HepG2 (cell line): Measurements from ENCODE around the gene HBQ1. TPM values are rescaled to one million over a fixed set of nuclear protein-coding genes. Genes with fewer than 3 reads are reported as not detected.

Experiments used
- CCDC6 ChIP-seq: sonication (generic); formaldehyde crosslinking; IDR thresholded peaks from 2 replicates; pipeline ENCODE4 v1.8.1; 2022; ENCODE audit warnings: mild to moderate bottlenecking, missing genetic modification reagents, moderate library complexity
- CENPBD1 ChIP-seq: sonication (generic); formaldehyde crosslinking; IDR thresholded peaks from 2 replicates; pipeline ENCODE4 v1.8.0; 2022; ENCODE audit warnings: missing genetic modification reagents, low read depth, mild to moderate bottlenecking, borderline replicate concordance
- IKZF5 ChIP-seq: IDR thresholded peaks from 2 replicates; pipeline ENCODE4 v1.6.1; 2018; ENCODE audit warnings: missing genetic modification reagents, mild to moderate bottlenecking, missing compliant biosample characterization
- IRF9 ChIP-seq: sonication (generic); formaldehyde crosslinking; IDR thresholded peaks from 2 replicates; pipeline ENCODE4 v1.8.0; 2022; ENCODE audit warnings: missing genetic modification reagents, mild to moderate bottlenecking, borderline replicate concordance
- MEF2D ChIP-seq: sonication (generic); formaldehyde crosslinking; IDR thresholded peaks from 2 replicates; pipeline ENCODE4 v1.5.1; 2020; ENCODE audit warnings: mild to moderate bottlenecking, missing genetic modification reagents
- RARG ChIP-seq: sonication (generic); formaldehyde crosslinking; IDR thresholded peaks from 2 replicates; pipeline ENCODE4 v1.4.0; 2020; ENCODE audit warnings: low read depth, mild to moderate bottlenecking, missing genetic modification reagents
- SMAD1 ChIP-seq: sonication (generic); formaldehyde crosslinking; IDR thresholded peaks from 2 replicates; pipeline ENCODE4 v1.4.0; 2020; ENCODE audit warnings: missing genetic modification reagents, low read depth, mild to moderate bottlenecking, borderline replicate concordance
- SP5 ChIP-seq: IDR thresholded peaks from 2 replicates; pipeline ENCODE4 v1.6.1; 2016; ENCODE audit warnings: low read depth, borderline replicate concordance
- TEAD2 ChIP-seq: sonication (generic); formaldehyde crosslinking; IDR thresholded peaks from 2 replicates; pipeline ENCODE4 v1.9.0; 2021; ENCODE audit warnings: missing genetic modification reagents
- THYN1 ChIP-seq: sonication (generic); formaldehyde crosslinking; IDR thresholded peaks from 2 replicates; pipeline ENCODE4 v1.8.1; 2023; ENCODE audit warnings: low read depth, mild to moderate bottlenecking, moderate library complexity, missing genetic modification reagents, borderline replicate concordance
- ZNF431 ChIP-seq: sonication (generic); formaldehyde crosslinking; IDR thresholded peaks from 2 replicates; pipeline ENCODE4 v1.9.0; 2022; ENCODE audit warnings: missing genetic modification reagents, low read depth, mild to moderate bottlenecking, borderline replicate concordance
- ZNF460 ChIP-seq: sonication (generic); formaldehyde crosslinking; IDR thresholded peaks from 2 replicates; pipeline ENCODE4 v1.5.1; 2020; ENCODE audit warnings: missing genetic modification reagents, mild to moderate bottlenecking, borderline replicate concordance
- ZNF547 ChIP-seq: sonication (generic); formaldehyde crosslinking; IDR thresholded peaks from 2 replicates; pipeline ENCODE4 v1.5.1; 2020; ENCODE audit warnings: mild to moderate bottlenecking, missing genetic modification reagents
- ZNF572 ChIP-seq: sonication (generic); formaldehyde crosslinking; IDR thresholded peaks from 2 replicates; pipeline ENCODE4 v1.5.1; 2020; ENCODE audit warnings: mild to moderate bottlenecking, missing genetic modification reagents
- ZNF609 ChIP-seq: sonication (generic); formaldehyde crosslinking; IDR thresholded peaks from 2 replicates; pipeline ENCODE4 v1.4.0; 2020; ENCODE audit warnings: mild to moderate bottlenecking, missing genetic modification reagents, borderline replicate concordance
- ZNF737 ChIP-seq: sonication (generic); formaldehyde crosslinking; IDR thresholded peaks from 2 replicates; pipeline ENCODE4 v1.5.0; 2020; ENCODE audit warnings: missing genetic modification reagents, mild to moderate bottlenecking, borderline replicate concordance
- polyA plus RNA-seq, 8 experiments: library from polyadenylated mRNA; depleted of rRNA in 3 of 8; stranded (reverse) in 7 of 8; unstranded in 1 of 8; fragments of >200 nt; fragmentation: Illumina TruSeq in 4 of 8; extraction: Trizol in 4 of 8; gene quantifications; 2 replicates each; pipeline versions ENCODE4 v1.2.1 to v1.2.3, GENCODE V29; 2011 to 2016; ENCODE audit warnings: low read depth in 4 of 8, missing spikeins in 1 of 8, mixed read lengths in 1 of 8; ENCODE audit not compliant: insufficient read depth in 1 of 8
- total RNA-seq, 5 experiments: library from RNA; depleted of rRNA; stranded (reverse); fragments of >200 nt; fragmentation: Illumina TruSeq; extraction: Trizol; gene quantifications; 2 replicates each; pipeline ENCODE4 v1.2.3, GENCODE V29; 2016; ENCODE audit warnings: low read depth in 1 of 5
- TF ChIP-seq, protein P1 (sequence below): sonication (generic); formaldehyde crosslinking; IDR thresholded peaks from 2 replicates; pipeline ENCODE4 v1.9.0; 2021; ENCODE audit warnings: missing genetic modification reagents, mild to moderate bottlenecking, borderline replicate concordance

The HBQ1 gene
- total and polyA plus RNA-seq, 2 of the 13 experiments (the other 11 are each of a cell fraction or from before 2014, with no cell fraction given), result 4.9 to 7.4 TPM

- 0 out of 2 replicates have a peak, but pooled peaks have one; percentile 40 for TF ChIP-seq ZNF609
- TF ChIP-seq IKZF5 (CRISPR knock-in tag), result peak; percentile 83
- TF ChIP-seq SMAD1 (CRISPR knock-in tag), result peak; percentile 67; the same call in 1 of the 2 replicates
- TF ChIP-seq RARG (CRISPR knock-in tag), result peak; percentile 54; the same call in 1 of the 2 replicates
- peak; percentile 34; the same call in 1 of the 2 replicates for TF ChIP-seq ZNF460 (CRISPR knock-in tag)
- peak; percentile 99 for TF ChIP-seq ZNF547 (CRISPR knock-in tag)
- TF ChIP-seq MEF2D, result peak; percentile 91
- TF ChIP-seq SP5 (CRISPR knock-in tag), result peak; percentile 49
- peak; percentile 80; the same call in 1 of the 2 replicates for TF ChIP-seq THYN1
- TF ChIP-seq CENPBD1 (CRISPR knock-in tag), result no peak
- TF ChIP-seq ZNF737, result no peak
- TF ChIP-seq ZNF572 (CRISPR knock-in tag), result peak; percentile 87
- peak; percentile 94 for TF ChIP-seq CCDC6
- TF ChIP-seq, protein P1, sequence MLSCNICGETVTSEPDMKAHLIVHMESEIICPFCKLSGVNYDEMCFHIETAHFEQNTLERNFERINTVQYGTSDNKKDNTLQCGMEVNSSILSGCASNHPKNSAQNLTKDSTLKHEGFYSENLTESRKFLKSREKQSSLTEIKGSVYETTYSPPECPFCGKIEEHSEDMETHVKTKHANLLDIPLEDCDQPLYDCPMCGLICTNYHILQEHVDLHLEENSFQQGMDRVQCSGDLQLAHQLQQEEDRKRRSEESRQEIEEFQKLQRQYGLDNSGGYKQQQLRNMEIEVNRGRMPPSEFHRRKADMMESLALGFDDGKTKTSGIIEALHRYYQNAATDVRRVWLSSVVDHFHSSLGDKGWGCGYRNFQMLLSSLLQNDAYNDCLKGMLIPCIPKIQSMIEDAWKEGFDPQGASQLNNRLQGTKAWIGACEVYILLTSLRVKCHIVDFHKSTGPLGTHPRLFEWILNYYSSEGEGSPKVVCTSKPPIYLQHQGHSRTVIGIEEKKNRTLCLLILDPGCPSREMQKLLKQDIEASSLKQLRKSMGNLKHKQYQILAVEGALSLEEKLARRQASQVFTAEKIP (CRISPR knock-in tag), result no peak
- peak; percentile 90 for TF ChIP-seq ZNF431 (CRISPR knock-in tag)
- no peak for TF ChIP-seq TEAD2 (CRISPR knock-in tag)
- peak; percentile 98 for TF ChIP-seq IRF9
These were observed 48.8 kb downstream of the HBQ1 start, which contains the start of gene LUC7L (continued) for GRCh38 chr16:228852-229730.
